GM23248 (cell line): ENCODE measurements around the gene FTCDNL1. TPM values are rescaled to one million over a fixed set of nuclear protein-coding genes. Genes with fewer than 3 reads are reported as not detected.

Experiments
- DNase-seq: peaks from one replicate; pipeline ENCODE4 v3.0.0-alpha.2; 2015
- H2AFZ ChIP-seq: fragments of 200-600 bp; sonication (generic); 2 replicates; pipeline ENCODE4 v1.6.1; 2016; ENCODE audit warnings: antibody characterized with exemption
- H3F3A ChIP-seq: fragments of 200-600 bp; sonication (generic); 2 replicates; pipeline ENCODE4 v1.6.1; 2016; ENCODE audit warnings: mild to moderate bottlenecking, antibody characterized with exemption, mixed run types; ENCODE audit not compliant: insufficient read depth
- H3K27ac ChIP-seq: fragments of 200-600 bp; sonication (generic); 2 replicates; pipeline ENCODE4 v1.5.1; 2016; ENCODE audit warnings: mild to moderate bottlenecking
- H3K27me3 ChIP-seq: fragments of 200-600 bp; sonication (generic); replicated peaks from 2 replicates; pipeline ENCODE4 v1.6.1; 2016; ENCODE audit warnings: mild to moderate bottlenecking; ENCODE audit not compliant: insufficient read depth
- H3K36me3 ChIP-seq: fragments of 200-600 bp; sonication (generic); 2 replicates; pipeline ENCODE4 v1.6.1; 2016; ENCODE audit warnings: low read depth, mild to moderate bottlenecking
- H3K4me1 ChIP-seq: fragments of 200-600 bp; sonication (generic); 2 replicates; pipeline ENCODE4 v1.6.1; 2016; ENCODE audit warnings: mild to moderate bottlenecking; ENCODE audit not compliant: insufficient read depth
- H3K4me2 ChIP-seq: fragments of 200-600 bp; sonication (generic); one replicate; pipeline ENCODE4 v1.6.1; 2016; ENCODE audit warnings: mild to moderate bottlenecking; ENCODE audit not compliant: unreplicated experiment
- H3K4me3 ChIP-seq: fragments of 200-600 bp; sonication (generic); 2 replicates; pipeline ENCODE4 v1.5.1; 2016; ENCODE audit warnings: mild to moderate bottlenecking
- H3K79me2 ChIP-seq: fragments of 200-600 bp; sonication (generic); 2 replicates; pipeline ENCODE4 v1.6.1; 2016; ENCODE audit warnings: mild to moderate bottlenecking; ENCODE audit not compliant: insufficient read depth
- H3K9ac ChIP-seq: fragments of 200-600 bp; sonication (generic); 2 replicates; pipeline ENCODE4 v1.6.1; 2016; ENCODE audit warnings: mild to moderate bottlenecking
- H3K9me2 ChIP-seq: fragments of 200-600 bp; sonication (generic); 2 replicates; pipeline ENCODE4 v1.6.1; 2016; ENCODE audit warnings: mixed run types, mild to moderate bottlenecking, moderate library complexity; ENCODE audit not compliant: insufficient read depth
- H3K9me3 ChIP-seq: fragments of 200-600 bp; sonication (generic); one replicate; pipeline ENCODE4 v1.6.1; 2017; ENCODE audit warnings: low read depth
- H4K20me1 ChIP-seq: fragments of 200-600 bp; sonication (generic); 2 replicates; pipeline ENCODE4 v1.6.0; 2016; ENCODE audit not compliant: insufficient read depth
- EZH2 ChIP-seq: fragments of 200-600 bp; sonication (generic); IDR thresholded peaks from 2 replicates; pipeline ENCODE4 v1.6.1; 2018; ENCODE audit warnings: antibody characterized with exemption, mild to moderate bottlenecking; ENCODE audit not compliant: insufficient read depth, poor library complexity, severe bottlenecking
- EZH2phosphoT487 ChIP-seq: fragments of 200-600 bp; sonication (generic); IDR thresholded peaks from 2 replicates; pipeline ENCODE4 v1.6.1; 2018; ENCODE audit warnings: antibody characterized with exemption, moderate library complexity, mild to moderate bottlenecking, low read depth; ENCODE audit not compliant: insufficient read depth
- WGBS, 2 experiments: methylation state at CpG; one replicate each; pipeline ENCODE4 v1.1.6; 2015 to 2017; ENCODE audit warnings: low lambda C conversion rate in 2 of 2, low coverage in 1 of 2; ENCODE audit errors: missing lambda C conversion rate in 2 of 2; 5-methylcytosine and 5-hydroxymethylcytosine counted together
- in situ Hi-C: fragments of 300-500 bp; cut with MboI; formaldehyde crosslinking; loops from 2 replicates; pipeline ENCODE4 v1.15.0; 2020
- polyA plus RNA-seq: library from polyadenylated mRNA; unstranded; fragments of >200 nt; fragmentation: Nextera tagmentation; extraction: Ambion mirVana; gene quantifications from 2 replicates; pipeline ENCODE4 v1.2.1, GENCODE V29; 2016
- total RNA-seq: library from RNA; depleted of rRNA; stranded (reverse); fragments of >200 nt; shearing (Covaris generic); gene quantifications from 2 replicates; pipeline ENCODE4 v1.2.3, GENCODE V29; 2014

Gene FTCDNL1
- total and polyA plus RNA-seq, 2 experiments from 2014 or later = 0.65 to 1.9 TPM

- DNase-seq = no peak
- no peaks in the 10 kb centered on the region for H3K9me2 ChIP-seq
- WGBS, 2 experiments = 66 to 74% methylated on average over 3 of the region's 3 CpGs
These were observed 71.4 kb downstream of the FTCDNL1 start for GRCh38 chr2:199779589-199779988.

GRCh38 chr2:199778655-199779054 is 72.3 kb downstream of the FTCDNL1 start:
- H3K9me2 ChIP-seq = no peaks in the 10 kb centered on the region
- 53 to 55% methylated on average over 3 of the region's 3 CpGs for WGBS, 2 experiments
- no peak for DNase-seq
- H2AFZ ChIP-seq = no peak overlapping the region
- no peak overlapping the region for H3K9ac ChIP-seq
- in situ Hi-C loops = no loop called here
- no peaks in the 10 kb centered on the region for H3K36me3 ChIP-seq
- no peaks in the 10 kb centered on the region for H3K79me2 ChIP-seq
- H3K4me2 ChIP-seq = no peak overlapping the region
- TF ChIP-seq EZH2 = no peak
- no peaks in the 10 kb centered on the region for H3F3A ChIP-seq
- no peaks in the 10 kb centered on the region for H4K20me1 ChIP-seq
- no peak overlapping the region for H3K4me3 ChIP-seq
- no peak overlapping the region for H3K27ac ChIP-seq
- H3K27me3 ChIP-seq = no peaks in the 10 kb centered on the region
- H3K9me3 ChIP-seq = no peaks in the 10 kb centered on the region
- no peaks in the 10 kb centered on the region for H3K4me1 ChIP-seq

More at GRCh38 chr2:199779589-199779988, 71.4 kb downstream of the FTCDNL1 start:
- Histone ChIP-seq H3K4me1 (no peaks in the 10 kb centered on the region), H3K36me3 (no peaks in the 10 kb centered on the region), H3K27ac (no peak overlapping the region), H3F3A (no peaks in the 10 kb centered on the region), H3K4me3 (no peak overlapping the region), H4K20me1 (no peaks in the 10 kb centered on the region), H3K4me2 (no peak overlapping the region), H3K79me2 (no peaks in the 10 kb centered on the region), H3K9ac (no peak overlapping the region), H3K27me3 (no peaks in the 10 kb centered on the region), H2AFZ (no peak overlapping the region), H3K9me3 (no peaks in the 10 kb centered on the region)
- TF ChIP-seq EZH2 (no peak), EZH2phosphoT487 (no peak)
- in situ Hi-C loops = no loop called here

GRCh38 chr2:199777916-199778315 is 73.1 kb downstream of the FTCDNL1 start:
- Histone ChIP-seq H2AFZ (no peak overlapping the region), H3K27me3 (no peaks in the 10 kb centered on the region), H3K4me2 (no peak overlapping the region), H3K4me1 (no peaks in the 10 kb centered on the region), H3K9me2 (no peaks in the 10 kb centered on the region), H3K4me3 (no peak overlapping the region), H3K27ac (no peak overlapping the region), H3K9ac (no peak overlapping the region), H3K79me2 (no peaks in the 10 kb centered on the region), H3K36me3 (no peaks in the 10 kb centered on the region), H4K20me1 (no peaks in the 10 kb centered on the region), H3F3A (no peaks in the 10 kb centered on the region), H3K9me3 (no peaks in the 10 kb centered on the region)
- WGBS, 2 experiments = 58 to 68% methylated on average over 2 of the region's 2 CpGs
- in situ Hi-C loops = no loop called here
- DNase-seq = no peak
- no peak for TF ChIP-seq EZH2
- no peak for TF ChIP-seq EZH2phosphoT487

GRCh38 chr2:199777315-199777714 is 73.7 kb downstream of the FTCDNL1 start:
- H3F3A ChIP-seq = no peaks in the 10 kb centered on the region
- no peak for TF ChIP-seq EZH2
- TF ChIP-seq EZH2phosphoT487 = no peak
- H3K27ac ChIP-seq = no peak overlapping the region
- in situ Hi-C loops = no loop called here
- 47 to 59% methylated on average over 1 of the region's 1 CpG for WGBS, 2 experiments
- H4K20me1 ChIP-seq = no peaks in the 10 kb centered on the region
- H3K4me2 ChIP-seq = no peak overlapping the region
- H3K9ac ChIP-seq = no peak overlapping the region
- H3K9me2 ChIP-seq = no peaks in the 10 kb centered on the region
- H3K4me1 ChIP-seq = no peaks in the 10 kb centered on the region
- H2AFZ ChIP-seq = no peak overlapping the region
- H3K79me2 ChIP-seq = no peaks in the 10 kb centered on the region
- H3K27me3 ChIP-seq = no peaks in the 10 kb centered on the region
- H3K4me3 ChIP-seq = no peak overlapping the region
- no peaks in the 10 kb centered on the region for H3K36me3 ChIP-seq
- DNase-seq = no peak
- no peaks in the 10 kb centered on the region for H3K9me3 ChIP-seq

- Histone ChIP-seq H3K27me3 (no peaks in the 10 kb centered on the region), H3K4me1 (no peaks in the 10 kb centered on the region), H3K9ac (no peak overlapping the region), H3K36me3 (no peaks in the 10 kb centered on the region), H4K20me1 (no peaks in the 10 kb centered on the region), H3K4me2 (no peak overlapping the region), H3K79me2 (no peaks in the 10 kb centered on the region), H3K9me3 (no peaks in the 10 kb centered on the region), H3K27ac (no peak overlapping the region), H3F3A (no peaks in the 10 kb centered on the region), H3K4me3 (no peak overlapping the region), H2AFZ (no peak overlapping the region), H3K9me2 (no peaks in the 10 kb centered on the region)
- TF ChIP-seq EZH2phosphoT487 (no peak), EZH2 (no peak)
- 57 to 62% methylated on average over 3 of the region's 3 CpGs for WGBS, 2 experiments
- in situ Hi-C loops = no loop called here
- peak; percentile 9 for DNase-seq
These were observed 75.7 kb downstream of the FTCDNL1 start for GRCh38 chr2:199775267-199775666.
